HEK293 (cell line): ENCODE results near the gene AIFM1.

Experiments used
- CTCF ChIA-PET: fragments of 350-600 bp; formaldehyde crosslinking; extraction: SDS; loops from one replicate; lab custom pipeline; 2021; ENCODE audit warnings: antibody characterized with exemption; lab: Yijun Ruan, JAX
- POLR2A ChIA-PET: fragments of 300-600 bp; formaldehyde crosslinking; extraction: SDS; loops from one replicate; lab custom pipeline; 2020; ENCODE audit warnings: antibody characterized with exemption, inconsistent platforms; lab: Yijun Ruan, JAX
- H3K27ac ChIP-seq: fragments of 200-500 bp; sonication (Bioruptor generic); 2 replicates; pipeline ENCODE4 v1.5.1; 2014; ENCODE audit warnings: low read depth, low read length, control low read depth, inconsistent platforms; ENCODE audit errors: extremely low read depth
- H3K36me3 ChIP-seq, 2 experiments: fragments of 200-500 bp in 1 of 2; sonication (Bioruptor generic) in 1 of 2; 1 replicate in 1 of 2; 2 replicates in 1 of 2; pipeline ENCODE4 v1.5.1; 2014 to 2017; ENCODE audit warnings: inconsistent platforms in 2 of 2, low read length in 2 of 2; ENCODE audit not compliant: control insufficient read depth in 2 of 2, insufficient read depth in 1 of 2
- H3K4me1 ChIP-seq: fragments of 200-500 bp; sonication (Bioruptor generic); 2 replicates; pipeline ENCODE4 v1.5.1; 2014; ENCODE audit warnings: mild to moderate bottlenecking, low read length, inconsistent platforms; ENCODE audit not compliant: control insufficient read depth, insufficient read depth
- H3K4me3 ChIP-seq: 2 replicates; pipeline ENCODE4 v1.5.1; 2011; ENCODE audit warnings: low read depth, mild to moderate bottlenecking, control low read depth, low read length, moderate library complexity
- H3K9me3 ChIP-seq: fragments of 200-500 bp; sonication (Bioruptor generic); 2 replicates; pipeline ENCODE4 v1.5.1; 2014; ENCODE audit warnings: low read depth, low read length, inconsistent platforms; ENCODE audit not compliant: control insufficient read depth, insufficient read depth
- BCL11A ChIP-seq: fragments of 450-650 bp; formaldehyde crosslinking; IDR thresholded peaks from 2 replicates; pipeline ENCODE4 v1.5.1; 2016; ENCODE audit warnings: low read depth, missing biosample characterization, missing genetic modification characterization
- EGR2 ChIP-seq: fragments of 450-650 bp; formaldehyde crosslinking; IDR thresholded peaks from 2 replicates; pipeline ENCODE4 v1.5.1; 2016; ENCODE audit warnings: low read depth, missing biosample characterization, missing genetic modification characterization
- FEZF1 ChIP-seq: fragments of 450-650 bp; formaldehyde crosslinking; IDR thresholded peaks from 2 replicates; pipeline ENCODE4 v1.5.1; 2016; ENCODE audit warnings: missing biosample characterization, missing genetic modification characterization
- OSR2 ChIP-seq: fragments of 450-650 bp; formaldehyde crosslinking; IDR thresholded peaks from 2 replicates; pipeline ENCODE4 v1.5.1; 2016; ENCODE audit warnings: missing biosample characterization, missing genetic modification characterization
- PRDM10 ChIP-seq: fragments of 450-650 bp; formaldehyde crosslinking; IDR thresholded peaks from 2 replicates; pipeline ENCODE4 v1.5.1; 2016; ENCODE audit warnings: missing biosample characterization, missing genetic modification characterization
- REPIN1 ChIP-seq: fragments of 450-650 bp; formaldehyde crosslinking; IDR thresholded peaks from 2 replicates; pipeline ENCODE4 v1.5.1; 2017; ENCODE audit warnings: missing biosample characterization, missing genetic modification characterization, low read depth
- SCRT2 ChIP-seq: fragments of 450-650 bp; formaldehyde crosslinking; IDR thresholded peaks from 2 replicates; pipeline ENCODE4 v1.5.1; 2016; ENCODE audit warnings: missing biosample characterization, missing genetic modification characterization
- SP7 ChIP-seq: fragments of 450-650 bp; formaldehyde crosslinking; IDR thresholded peaks from 2 replicates; pipeline ENCODE4 v1.5.1; 2016; ENCODE audit warnings: missing biosample characterization, missing genetic modification characterization
- ZFHX2 ChIP-seq: fragments of 450-650 bp; formaldehyde crosslinking; conservative IDR thresholded peaks from 2 replicates; pipeline ENCODE4 v1.5.1; 2016; ENCODE audit warnings: missing biosample characterization, missing genetic modification characterization
- ZFP41 ChIP-seq: fragments of 450-650 bp; formaldehyde crosslinking; IDR thresholded peaks from 2 replicates; pipeline ENCODE4 v1.5.1; 2016; ENCODE audit warnings: missing biosample characterization, missing genetic modification characterization, borderline replicate concordance
- ZNF19 ChIP-seq: fragments of 450-650 bp; formaldehyde crosslinking; IDR thresholded peaks from 2 replicates; pipeline ENCODE4; 2016; ENCODE audit warnings: missing biosample characterization, missing genetic modification characterization, low read depth
- ZNF214 ChIP-seq: fragments of 450-650 bp; formaldehyde crosslinking; IDR thresholded peaks from 2 replicates; pipeline ENCODE4 v1.5.1; 2017; ENCODE audit warnings: missing biosample characterization, mild to moderate bottlenecking, missing genetic modification characterization, borderline replicate concordance
- ZNF335 ChIP-seq: fragments of 450-650 bp; formaldehyde crosslinking; conservative IDR thresholded peaks from 2 replicates; pipeline ENCODE4 v1.5.1; 2016; ENCODE audit warnings: missing biosample characterization, missing genetic modification characterization
- ZNF394 ChIP-seq: fragments of 450-650 bp; formaldehyde crosslinking; IDR thresholded peaks from 2 replicates; pipeline ENCODE4 v1.5.1; 2016; ENCODE audit warnings: missing biosample characterization, missing genetic modification characterization, mild to moderate bottlenecking, moderate library complexity, borderline replicate concordance
- ZNF473 ChIP-seq: fragments of 450-650 bp; formaldehyde crosslinking; IDR thresholded peaks from 2 replicates; pipeline ENCODE4 v1.5.1; 2017; ENCODE audit warnings: missing biosample characterization, missing genetic modification characterization
- ZNF513 ChIP-seq: fragments of 450-650 bp; IDR thresholded peaks from 2 replicates; pipeline ENCODE4 v1.5.1; 2018; ENCODE audit warnings: missing biosample characterization, missing genetic modification characterization
- ZNF560 ChIP-seq: fragments of 450-650 bp; formaldehyde crosslinking; IDR thresholded peaks from 2 replicates; pipeline ENCODE4 v1.5.1; 2017; ENCODE audit warnings: missing biosample characterization, missing genetic modification characterization, borderline replicate concordance
- ZNF629 ChIP-seq: fragments of 450-650 bp; formaldehyde crosslinking; IDR thresholded peaks from 2 replicates; pipeline ENCODE4 v1.5.1; 2017; ENCODE audit warnings: missing biosample characterization, missing genetic modification characterization
- ZNF660 ChIP-seq: fragments of 450-650 bp; IDR thresholded peaks from 2 replicates; pipeline ENCODE4 v1.5.1; 2018; ENCODE audit warnings: missing biosample characterization, mild to moderate bottlenecking, missing genetic modification characterization
- ZNF707 ChIP-seq: fragments of 450-650 bp; formaldehyde crosslinking; IDR thresholded peaks from 2 replicates; pipeline ENCODE4 v1.5.1; 2016; ENCODE audit warnings: missing biosample characterization, missing genetic modification characterization
- ZNF785 ChIP-seq: fragments of 450-650 bp; formaldehyde crosslinking; IDR thresholded peaks from 2 replicates; pipeline ENCODE4 v1.5.1; 2016; ENCODE audit warnings: missing biosample characterization, missing genetic modification characterization
- TF ChIP-seq, protein P1 (sequence below): fragments of 450-650 bp; formaldehyde crosslinking; IDR thresholded peaks from 2 replicates; pipeline ENCODE4 v1.5.1; 2016; ENCODE audit warnings: missing biosample characterization, missing genetic modification characterization

The AIFM1 gene

DNA sequence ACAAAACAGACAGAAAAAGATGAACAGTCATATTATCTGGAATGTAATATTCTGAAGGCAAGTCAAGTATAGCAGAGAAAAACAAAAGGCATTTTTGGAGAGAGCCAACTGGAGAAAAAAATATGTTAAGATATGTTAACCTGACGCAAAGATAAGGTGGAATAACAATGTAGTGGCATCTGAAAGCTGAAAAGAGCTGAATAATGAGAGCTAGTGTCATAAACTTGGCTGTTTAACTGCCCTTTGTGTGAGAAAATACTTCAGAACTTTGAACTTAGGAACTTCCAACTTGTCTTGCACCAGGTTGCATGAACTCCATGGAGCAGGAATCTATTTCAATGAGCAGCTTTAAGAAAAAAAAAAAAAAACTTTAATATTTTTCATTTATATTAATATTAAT is 39.0 kb upstream of the AIFM1 start:
- H3K4me3 ChIP-seq, result no peak overlapping the region
- POLR2A ChIA-PET, result no interaction called here
- H3K36me3 ChIP-seq, result peaks cover 15 to 21% of the 10 kb centered on the region in 2 experiments
- no peak for TF ChIP-seq ZNF335 (tag by site-specific recombination)
- no peak for TF ChIP-seq PRDM10
- TF ChIP-seq ZNF785 (tag by site-specific recombination), result no peak
- TF ChIP-seq ZNF19 (tag by site-specific recombination), result no peak
- H3K9me3 ChIP-seq, result no peaks in the 10 kb centered on the region
- CTCF ChIA-PET, result interaction anchor here (0.6 kb wide), 1 partner anchor 65 kb away, joined by 3 read pairs; no protein-coding TSS in a partner anchor
- no peak overlapping the region for H3K27ac ChIP-seq
- no peaks in the 10 kb centered on the region for H3K4me1 ChIP-seq

DNA sequence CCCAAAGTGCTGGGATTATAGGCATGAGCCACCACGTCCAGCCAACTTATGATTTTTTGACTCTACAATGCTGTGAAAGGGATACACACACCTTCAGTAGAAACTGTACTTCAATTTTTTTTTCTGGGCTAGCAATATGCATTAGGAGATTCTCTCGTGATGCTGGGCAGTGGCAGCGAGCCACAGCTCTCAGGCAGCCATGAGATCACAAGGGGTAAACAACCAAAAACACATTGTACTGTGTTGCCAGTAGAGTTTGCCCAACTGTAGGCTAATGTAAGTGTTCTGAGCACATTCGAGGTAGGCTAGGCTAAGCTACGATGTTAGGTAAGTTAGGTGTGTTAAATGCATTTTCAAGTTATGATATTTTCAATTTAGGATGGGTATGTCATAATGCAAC is 31.8 kb upstream of the AIFM1 start:
- no peaks in the 10 kb centered on the region for H3K36me3 ChIP-seq
- H3K27ac ChIP-seq, result no peak overlapping the region
- CTCF ChIA-PET, result no interaction called here
- no peaks in the 10 kb centered on the region for H3K4me1 ChIP-seq
- H3K4me3 ChIP-seq, result no peak overlapping the region
- no peaks in the 10 kb centered on the region for H3K9me3 ChIP-seq
- TF ChIP-seq ZNF707 (tag by site-specific recombination), result no peak
- TF ChIP-seq ZNF473 (tag by site-specific recombination), result no peak
- TF ChIP-seq FEZF1 (tag by site-specific recombination), result no peak
- TF ChIP-seq ZNF660, result no peak
- POLR2A ChIA-PET, result no interaction called here

DNA sequence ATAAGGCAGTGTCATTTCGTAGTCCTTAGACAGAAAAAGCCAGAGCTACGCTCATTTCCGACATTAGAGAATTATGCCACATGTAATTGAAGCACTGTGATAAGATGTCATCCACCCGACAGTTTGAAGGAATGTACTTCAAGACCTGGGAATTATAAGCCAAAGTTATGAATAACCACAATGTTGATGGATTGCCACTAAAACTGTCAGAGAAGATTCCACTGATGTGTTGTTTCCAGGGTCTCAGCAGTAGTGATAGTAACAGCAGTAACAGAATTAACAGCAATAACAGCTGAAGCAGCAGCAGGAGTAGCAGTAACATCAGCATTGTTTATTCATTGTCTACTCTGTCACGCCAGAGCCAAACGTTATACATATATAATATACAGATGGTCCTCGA is 30.8 kb upstream of the AIFM1 start:
- ChIA-PET CTCF (interaction anchor here (0.6 to 1.2 kb wide), 2 partner anchors 285 to 595 kb away, joined by 4 read pairs; no protein-coding TSS in a partner anchor), POLR2A (no interaction called here)
- Histone ChIP-seq H3K9me3 (no peaks in the 10 kb centered on the region), H3K36me3 (no peaks in the 10 kb centered on the region), H3K4me3 (no peak overlapping the region), H3K4me1 (no peaks in the 10 kb centered on the region), H3K27ac (no peak overlapping the region)
- TF ChIP-seq ZNF560 (tag by site-specific recombination) (no peak), OSR2 (tag by site-specific recombination) (peak; percentile 90), ZNF629 (tag by site-specific recombination) (peak; percentile 22; the same call in 1 of the 2 replicates), ZFP41 (no peak), SP7 (tag by site-specific recombination) (peak; percentile 49; the same call in 1 of the 2 replicates), SCRT2 (no peak), FEZF1 (tag by site-specific recombination) (peak; percentile 68), ZNF513 (no peak), ZNF335 (tag by site-specific recombination) (no peak), ZNF214 (no peak), REPIN1 (no peak), ZNF394 (tag by site-specific recombination) (peak; percentile 42; the same call in 1 of the 2 replicates), BCL11A (tag by site-specific recombination) (no peak), EGR2 (tag by site-specific recombination) (no peak), ZFHX2 (tag by site-specific recombination) (no peak)
- TF ChIP-seq, protein P1, sequence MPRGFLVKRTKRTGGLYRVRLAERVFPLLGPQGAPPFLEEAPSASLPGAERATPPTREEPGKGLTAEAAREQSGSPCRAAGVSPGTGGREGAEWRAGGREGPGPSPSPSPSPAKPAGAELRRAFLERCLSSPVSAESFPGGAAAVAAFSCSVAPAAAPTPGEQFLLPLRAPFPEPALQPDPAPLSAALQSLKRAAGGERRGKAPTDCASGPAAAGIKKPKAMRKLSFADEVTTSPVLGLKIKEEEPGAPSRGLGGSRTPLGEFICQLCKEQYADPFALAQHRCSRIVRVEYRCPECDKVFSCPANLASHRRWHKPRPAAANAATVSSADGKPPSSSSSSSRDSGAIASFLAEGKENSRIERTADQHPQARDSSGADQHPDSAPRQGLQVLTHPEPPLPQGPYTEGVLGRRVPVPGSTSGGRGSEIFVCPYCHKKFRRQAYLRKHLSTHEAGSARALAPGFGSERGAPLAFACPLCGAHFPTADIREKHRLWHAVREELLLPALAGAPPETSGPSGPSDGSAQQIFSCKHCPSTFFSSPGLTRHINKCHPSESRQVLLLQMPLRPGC (tag by site-specific recombination), result peak; percentile 51; the same call in 1 of the 2 replicates
